Activated CD8-positive, alpha-beta memory T cell treated with anti-CD3 and anti-CD28 coated beads, Interleukin-2, amount 10 ng/mL, durations not matched to agents 7 days and 5 days (primary cell): ENCODE results near the gene THTPA. TPM values are rescaled to one million over a fixed set of nuclear protein-coding genes. Genes with fewer than 3 reads are reported as not detected.
"Not testable (repeated sequence)": the region's sequence is repeated elsewhere in the genome, so short reads cannot be mapped to it uniquely, and the experiment has no call there.

Experiments used
- ATAC-seq: fragments of 150-1000 bp; cut with Tn5 transposase; one replicate; pipeline ENCODE4 v1.10.0; 2021; ENCODE audit warnings: moderate library complexity
- CTCF ChIA-PET: fragments of 350-600 bp; sonication (Branson Sonifier 250); formaldehyde crosslinking; loops from one replicate; lab custom pipeline; 2021; ENCODE audit warnings: antibody characterized with exemption; lab: Charles Lee
- DNase-seq: peaks from one replicate; pipeline ENCODE4 v3.0.0-alpha.2; 2020
- H3K27ac Mint-ChIP-seq: one replicate; pipeline ENCODE4 v1.8.0; 2021; ENCODE audit warnings: mild to moderate bottlenecking, mixed read lengths
- H3K27me3 Mint-ChIP-seq: one replicate; pipeline ENCODE4 v1.8.0; 2021; ENCODE audit warnings: mixed read lengths
- H3K36me3 Mint-ChIP-seq: one replicate; pipeline ENCODE4 v1.8.0; 2021; ENCODE audit warnings: mild to moderate bottlenecking, mixed read lengths
- H3K4me1 Mint-ChIP-seq: one replicate; pipeline ENCODE4 v1.8.0; 2021; ENCODE audit warnings: mixed read lengths
- H3K4me3 Mint-ChIP-seq: one replicate; pipeline ENCODE4 v1.8.0; 2021; ENCODE audit warnings: mild to moderate bottlenecking, moderate library complexity, mixed read lengths
- H3K9me3 Mint-ChIP-seq: one replicate; pipeline ENCODE4 v1.8.0; 2022; ENCODE audit warnings: low read depth, mixed read lengths
- total RNA-seq, 2 experiments: library from RNA; stranded (reverse); gene quantifications; one replicate each; pipeline ENCODE4 v1.2.3, GENCODE V29; 2021

The THTPA gene
- total RNA-seq, 2 experiments from 2014 or later: 13.5 to 15.6 TPM

DNA sequence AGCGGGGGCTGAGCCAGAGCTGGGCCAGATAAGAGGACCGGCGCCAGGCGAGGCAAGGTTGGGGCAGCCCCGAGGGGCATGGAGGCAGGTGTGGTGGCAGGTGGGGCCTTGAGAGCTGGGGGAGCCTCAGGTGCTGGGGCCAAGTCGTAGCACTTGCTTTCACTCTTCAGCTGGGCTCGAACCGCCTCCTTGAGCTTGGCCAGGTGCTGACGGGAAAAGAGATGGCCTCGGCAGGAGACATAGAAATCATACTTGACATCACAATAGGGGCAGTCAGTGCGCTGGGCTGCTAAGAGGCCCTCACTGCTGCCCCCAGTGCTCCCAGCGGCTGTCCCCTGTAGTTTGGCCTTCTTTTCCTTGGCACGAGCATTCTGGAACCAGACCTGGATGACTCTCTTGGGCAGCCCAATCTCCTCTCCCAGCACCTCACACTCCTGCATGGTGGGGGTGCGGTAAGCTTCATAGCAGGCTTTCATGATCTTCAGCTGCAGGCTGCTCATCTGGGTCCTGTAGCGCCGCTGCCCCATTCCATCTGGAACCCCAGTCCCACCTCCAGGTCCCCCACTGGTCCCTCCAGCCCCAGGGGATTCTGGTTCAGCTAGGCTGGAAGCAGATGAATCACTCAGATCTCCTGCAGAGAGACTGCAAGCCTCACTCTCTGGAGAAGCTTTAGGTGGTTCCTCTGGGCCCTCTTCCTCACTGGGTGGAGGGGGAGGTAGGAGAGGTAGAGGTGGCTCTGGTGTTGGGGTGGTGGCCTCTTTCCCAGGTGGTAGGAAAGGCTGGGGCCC, 32.6 kb upstream of the THTPA start:
- no peak overlapping the region for H3K4me3 Mint-ChIP-seq
- H3K27me3 Mint-ChIP-seq: no peaks in the 10 kb centered on the region
- H3K9me3 Mint-ChIP-seq: no peaks in the 10 kb centered on the region
- H3K27ac Mint-ChIP-seq: no peak overlapping the region
- CTCF ChIA-PET: no interaction called here
- no peaks in the 10 kb centered on the region for H3K36me3 Mint-ChIP-seq
- ATAC-seq (no peak), DNase-seq (no peak)
- H3K4me1 Mint-ChIP-seq: no peaks in the 10 kb centered on the region

DNA sequence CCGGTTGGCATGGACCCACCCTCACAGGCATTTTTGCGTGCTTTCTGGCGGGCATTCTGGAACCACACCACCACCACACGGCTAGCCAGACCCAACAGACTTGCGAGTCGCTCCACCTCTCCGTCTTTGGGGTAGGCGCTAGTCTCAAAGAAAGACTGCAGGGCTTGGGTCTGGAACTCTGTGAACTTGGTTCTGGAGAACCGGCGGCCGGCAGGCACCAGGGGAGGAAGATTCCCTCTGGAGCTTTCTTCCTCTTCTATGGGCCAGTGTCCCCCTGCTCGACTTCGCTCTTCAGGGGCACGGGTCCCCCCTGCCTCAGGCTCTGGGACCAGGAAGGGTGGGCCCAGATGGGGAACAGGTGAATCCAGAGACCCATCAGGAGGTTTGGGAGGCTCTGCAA, 31.1 kb upstream of the THTPA start:
- ATAC-seq (no peak), DNase-seq (no peak)
- CTCF ChIA-PET: interaction anchor here (0.8 kb wide), 1 partner anchor 46 kb away, joined by 3 read pairs; no protein-coding TSS in a partner anchor
- Mint-ChIP-seq H3K4me3 (no peak overlapping the region), H3K9me3 (no peaks in the 10 kb centered on the region), H3K4me1 (no peaks in the 10 kb centered on the region), H3K27me3 (no peaks in the 10 kb centered on the region), H3K27ac (no peak overlapping the region), H3K36me3 (no peaks in the 10 kb centered on the region)

DNA sequence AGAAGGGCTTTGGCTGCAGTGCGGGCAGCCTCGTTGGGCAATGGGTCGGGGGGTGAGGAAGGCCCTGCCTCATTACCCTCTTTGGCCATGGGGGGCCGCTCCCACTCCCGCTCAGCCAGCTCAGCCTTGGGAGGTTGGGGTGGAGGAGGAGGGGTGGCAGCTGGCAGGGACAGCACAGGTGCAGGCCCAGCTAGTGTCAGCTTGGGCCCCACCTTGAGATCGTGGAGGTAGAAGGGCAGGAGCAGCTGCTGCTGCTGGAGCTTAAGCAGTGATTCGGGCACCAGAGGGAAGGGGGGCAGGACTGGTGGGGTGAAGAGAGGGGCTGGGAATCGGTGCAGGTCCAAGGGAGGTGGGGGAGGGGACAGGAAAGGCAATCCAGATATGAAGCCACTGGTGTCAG, 30.5 kb upstream of the THTPA start:
- Mint-ChIP-seq H3K36me3 (no peaks in the 10 kb centered on the region), H3K9me3 (no peaks in the 10 kb centered on the region), H3K4me1 (no peaks in the 10 kb centered on the region), H3K4me3 (no peak overlapping the region), H3K27me3 (no peaks in the 10 kb centered on the region), H3K27ac (no peak overlapping the region)
- CTCF ChIA-PET: interaction anchor here (0.8 kb wide), 1 partner anchor 47 kb away, joined by 3 read pairs; no protein-coding TSS in a partner anchor
- no peak for ATAC-seq
- no peak for DNase-seq

DNA sequence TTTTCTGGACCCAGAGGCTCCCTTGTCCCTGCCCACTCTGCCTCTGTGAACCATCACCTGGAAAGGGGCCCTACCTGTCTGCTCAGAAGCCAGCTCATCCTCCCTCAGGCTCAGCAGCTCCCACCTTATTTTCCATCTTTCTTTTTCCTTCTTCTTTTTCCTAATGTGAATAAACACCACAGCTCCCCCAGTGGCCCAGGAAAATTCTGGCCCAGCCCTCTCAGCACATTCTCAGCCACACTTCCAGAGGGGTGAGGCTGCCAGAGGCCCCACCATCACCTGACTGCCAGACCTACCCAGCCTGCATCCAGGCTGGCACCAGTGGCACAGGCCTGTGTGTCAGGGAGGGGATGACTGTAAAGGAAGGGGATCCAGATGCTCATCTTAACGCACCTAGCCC, 27.5 kb upstream of the THTPA start:
- CTCF ChIA-PET: interaction anchor here (1.7 to 3.1 kb wide), 2 partner anchors 11 to 50 kb away, joined by 4 to 16 read pairs; no protein-coding TSS in a partner anchor
- no peak overlapping the region for H3K27ac Mint-ChIP-seq

DNA sequence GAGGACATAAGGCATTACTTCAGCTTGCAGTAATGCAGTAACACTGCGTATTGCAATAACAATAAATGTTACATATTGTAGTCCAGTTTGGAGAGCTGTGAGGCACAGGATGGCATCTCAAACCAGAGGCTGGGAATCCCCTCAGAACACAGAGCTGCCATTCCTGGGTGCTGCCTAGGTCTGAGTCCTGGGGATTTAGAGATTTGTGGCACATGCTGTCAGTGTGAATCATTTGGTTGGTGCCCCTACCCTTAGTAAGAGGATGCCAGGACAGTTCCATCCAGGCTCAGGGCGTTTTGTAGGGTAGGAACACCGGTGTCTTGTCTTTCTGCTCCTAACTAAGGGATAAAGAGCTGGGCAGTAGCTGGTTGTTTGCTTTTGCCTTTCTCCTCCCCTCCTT, 27.1 kb upstream of the THTPA start:
- DNase-seq: no peak
- no peak for ATAC-seq
- Mint-ChIP-seq H3K4me1 (no peaks in the 10 kb centered on the region), H3K27me3 (no peaks in the 10 kb centered on the region), H3K36me3 (no peaks in the 10 kb centered on the region), H3K4me3 (no peak overlapping the region), H3K27ac (no peak overlapping the region), H3K9me3 (no peaks in the 10 kb centered on the region)
- CTCF ChIA-PET: interaction anchor here (1.7 to 3.1 kb wide), 2 partner anchors 10 to 51 kb away, joined by 4 to 16 read pairs; no protein-coding TSS in a partner anchor

More for the DNA sequence above, 27.5 kb upstream of the THTPA start:
- no peak for ATAC-seq
- Mint-ChIP-seq H3K27me3 (no peaks in the 10 kb centered on the region), H3K4me1 (no peaks in the 10 kb centered on the region), H3K9me3 (no peaks in the 10 kb centered on the region), H3K4me3 (no peak overlapping the region), H3K36me3 (no peaks in the 10 kb centered on the region)
- no peak for DNase-seq

DNA sequence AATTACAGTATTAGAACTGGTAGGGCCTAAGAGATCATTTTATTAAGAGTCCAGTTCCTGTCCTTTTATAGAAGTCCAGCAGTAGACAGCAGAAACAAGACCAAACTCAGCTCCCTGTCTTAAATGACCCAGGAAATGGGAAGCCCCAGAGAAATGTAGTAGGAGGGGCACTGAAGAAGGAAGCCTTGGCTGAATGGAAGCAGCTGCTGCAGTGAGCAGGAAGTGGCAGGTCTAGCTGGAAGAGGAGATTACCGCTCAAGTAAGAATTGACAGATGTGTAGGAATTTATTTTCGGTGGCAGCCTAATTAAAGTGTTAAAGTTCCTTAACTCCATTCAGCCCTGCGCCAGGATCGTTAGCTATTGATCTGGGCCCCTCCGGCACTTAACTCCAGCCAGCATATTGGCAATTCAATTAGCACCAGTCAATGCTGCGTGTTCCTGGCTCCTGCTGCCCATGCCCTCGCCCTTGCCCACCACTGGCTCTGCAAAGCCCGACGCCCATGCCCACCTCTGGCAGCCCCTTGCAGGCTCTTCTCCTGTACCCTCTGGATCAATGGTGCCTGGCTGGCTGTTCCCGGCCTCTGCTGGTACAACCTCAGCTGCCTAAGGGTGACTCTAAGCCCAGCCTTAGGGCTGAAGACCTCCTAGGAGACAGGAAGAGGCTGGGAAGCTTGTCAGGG, 25.6 kb upstream of the THTPA start:
- Mint-ChIP-seq H3K36me3 (no peaks in the 10 kb centered on the region), H3K9me3 (no peaks in the 10 kb centered on the region), H3K4me3 (no peak overlapping the region), H3K27me3 (no peaks in the 10 kb centered on the region), H3K27ac (no peak overlapping the region), H3K4me1 (no peaks in the 10 kb centered on the region)
- DNase-seq (no peak), ATAC-seq (no peak)
- CTCF ChIA-PET: interaction anchor here (0.7 to 3.1 kb wide), 2 partner anchors 9 to 19 kb away, joined by 3 to 16 read pairs; no protein-coding TSS in a partner anchor

DNA sequence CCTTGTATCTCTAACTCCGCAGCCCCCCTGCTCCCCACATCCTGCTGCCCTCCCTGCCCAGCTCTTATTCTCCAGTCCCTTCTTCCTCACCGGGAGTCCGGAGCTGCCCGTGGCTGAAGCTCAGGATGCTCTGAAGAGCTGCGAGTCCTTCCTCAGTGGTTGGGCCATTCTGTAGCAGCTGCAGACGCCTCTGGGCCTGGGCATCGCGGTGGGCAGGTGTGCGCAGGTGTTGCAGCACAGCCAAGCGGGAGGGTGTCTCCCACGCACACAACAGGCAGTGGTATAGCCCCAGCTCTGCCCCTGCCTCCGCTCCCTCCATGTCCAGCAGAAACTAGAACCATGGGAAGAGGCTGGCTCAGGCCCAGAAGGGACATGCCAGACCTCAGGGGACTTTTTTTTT, 24.7 kb upstream of the THTPA start:
- ATAC-seq: no peak
- CTCF ChIA-PET: interaction anchor here (3.1 kb wide), 1 partner anchor 8 kb away, joined by 16 read pairs; no protein-coding TSS in a partner anchor
- DNase-seq: no peak
- H3K27ac Mint-ChIP-seq: no peak overlapping the region
- no peaks in the 10 kb centered on the region for H3K36me3 Mint-ChIP-seq
- no peak overlapping the region for H3K4me3 Mint-ChIP-seq
- no peaks in the 10 kb centered on the region for H3K9me3 Mint-ChIP-seq
- H3K4me1 Mint-ChIP-seq: no peaks in the 10 kb centered on the region
- no peaks in the 10 kb centered on the region for H3K27me3 Mint-ChIP-seq

DNA sequence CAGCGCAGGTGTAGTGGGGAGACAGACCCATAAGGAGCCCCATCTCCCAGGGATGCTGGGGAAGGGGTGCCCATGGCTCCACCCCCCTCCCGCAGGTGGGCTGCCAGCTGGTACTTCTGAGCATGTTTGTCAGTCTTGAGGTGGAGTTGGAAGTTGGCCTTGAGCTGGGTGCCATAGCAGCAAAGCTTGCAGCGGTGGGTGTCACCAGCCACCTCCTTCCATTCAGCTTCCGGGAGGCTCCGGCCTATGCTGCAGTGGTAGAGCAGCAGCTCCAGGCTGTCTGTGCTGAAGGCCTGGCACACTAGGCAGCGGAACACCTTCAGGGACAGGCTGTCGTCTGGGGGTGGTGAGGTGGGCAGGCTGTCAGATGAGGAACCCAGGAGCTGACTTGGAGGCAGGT, 23.4 kb upstream of the THTPA start:
- no peaks in the 10 kb centered on the region for H3K27me3 Mint-ChIP-seq
- no peak overlapping the region for H3K27ac Mint-ChIP-seq
- H3K4me3 Mint-ChIP-seq: no peak overlapping the region
- H3K4me1 Mint-ChIP-seq: no peaks in the 10 kb centered on the region
- CTCF ChIA-PET: interaction anchor here (1.4 kb wide), 1 partner anchor 27 kb away, joined by 5 read pairs; no protein-coding TSS in a partner anchor
- DNase-seq (no peak), ATAC-seq (no peak)
- H3K9me3 Mint-ChIP-seq: no peaks in the 10 kb centered on the region
- H3K36me3 Mint-ChIP-seq: no peaks in the 10 kb centered on the region

DNA sequence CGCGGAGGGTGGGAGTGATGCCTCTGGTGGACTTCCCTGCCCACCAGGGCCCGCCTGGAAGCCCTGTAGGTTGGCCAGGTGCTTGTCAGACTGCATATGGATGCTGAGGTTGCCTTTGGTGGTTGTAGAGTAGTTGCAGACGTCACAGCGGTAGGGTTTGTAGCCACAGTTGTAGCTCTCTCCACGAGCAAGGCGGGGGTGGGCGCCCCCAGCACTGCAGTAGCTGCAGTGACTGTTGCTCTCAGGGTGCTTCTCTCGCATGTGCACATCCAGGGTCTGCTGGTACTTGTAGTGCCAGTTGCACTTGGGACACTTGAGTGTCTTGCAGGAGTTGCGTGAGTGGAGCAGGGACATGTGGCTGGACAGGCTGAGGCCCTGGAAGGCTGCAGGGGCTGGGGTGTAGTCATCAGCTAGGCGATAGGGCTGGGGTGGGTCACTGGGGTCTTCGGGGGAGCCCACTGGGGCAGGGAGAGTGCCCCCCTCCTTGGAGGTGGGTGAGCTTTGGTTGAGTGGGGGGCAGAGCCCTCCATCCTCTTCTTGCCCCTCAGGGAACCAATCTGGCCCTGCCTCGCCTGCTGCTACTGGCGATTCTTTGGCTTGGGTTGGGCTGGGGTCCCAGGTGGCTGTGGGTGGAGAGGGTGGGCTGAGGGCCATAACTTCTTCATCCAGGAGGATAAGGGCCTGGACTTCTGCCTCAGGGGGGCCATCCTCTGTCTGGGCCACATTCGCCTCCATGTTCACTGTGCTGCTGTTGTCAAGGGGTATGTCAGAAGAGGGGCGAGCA, 22.2 kb upstream of the THTPA start:
- H3K4me3 Mint-ChIP-seq: no peak overlapping the region
- CTCF ChIA-PET: interaction anchor here (1.4 kb wide), 1 partner anchor 26 kb away, joined by 5 read pairs; no protein-coding TSS in a partner anchor
- H3K27me3 Mint-ChIP-seq: no peaks in the 10 kb centered on the region
- no peak for DNase-seq
- ATAC-seq: no peak
- H3K36me3 Mint-ChIP-seq: no peaks in the 10 kb centered on the region
- no peak overlapping the region for H3K27ac Mint-ChIP-seq
- H3K4me1 Mint-ChIP-seq: no peaks in the 10 kb centered on the region
- H3K9me3 Mint-ChIP-seq: no peaks in the 10 kb centered on the region

DNA sequence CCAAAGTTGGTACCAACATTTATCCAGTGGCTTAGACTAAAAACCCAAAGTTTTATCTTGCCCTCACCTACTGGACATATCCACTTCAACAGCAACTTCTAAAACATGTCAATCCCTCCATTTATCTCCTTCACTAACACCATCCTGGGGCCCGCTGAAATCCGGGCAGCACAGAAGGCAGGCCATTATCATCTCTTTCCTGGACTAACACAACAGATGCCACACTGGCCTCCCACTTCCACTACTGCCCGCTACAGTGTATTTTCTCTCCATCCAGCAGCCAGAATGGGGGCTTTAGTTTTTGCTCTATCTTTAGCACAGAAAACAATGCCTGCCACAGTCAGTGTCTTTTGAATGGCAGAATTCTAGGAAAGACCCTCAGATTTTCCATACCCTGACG, 20.1 kb upstream of the THTPA start:
- no peak overlapping the region for H3K27ac Mint-ChIP-seq
- ATAC-seq (no peak), DNase-seq (no peak)
- peaks cover 2% of the 10 kb centered on the region for H3K27me3 Mint-ChIP-seq
- CTCF ChIA-PET: interaction anchor here (1.3 kb wide), 1 partner anchor 27 kb away, joined by 3 read pairs; no protein-coding TSS in a partner anchor
- peaks cover 2% of the 10 kb centered on the region for H3K4me1 Mint-ChIP-seq
- no peak overlapping the region for H3K4me3 Mint-ChIP-seq
- no peaks in the 10 kb centered on the region for H3K9me3 Mint-ChIP-seq
- no peaks in the 10 kb centered on the region for H3K36me3 Mint-ChIP-seq

DNA sequence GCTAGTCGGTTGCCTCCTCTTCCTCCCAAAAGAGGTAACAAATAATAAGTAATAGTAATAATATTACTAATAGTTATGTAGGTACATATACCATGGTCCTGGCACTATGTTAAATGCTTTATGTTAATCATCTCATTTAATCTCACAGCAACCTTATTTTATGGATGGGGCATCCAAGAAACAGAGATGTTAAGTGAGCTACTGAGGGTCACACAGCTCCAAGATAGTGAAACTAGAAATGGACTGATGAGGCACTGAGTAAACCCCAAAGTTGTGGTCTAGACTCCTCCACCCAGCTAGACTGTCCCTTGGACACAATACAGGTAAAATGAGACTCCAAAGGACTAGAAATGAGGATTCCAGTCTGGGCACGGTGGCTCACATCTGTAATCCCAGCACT, 19.6 kb upstream of the THTPA start:
- Mint-ChIP-seq H3K27ac (no peak overlapping the region), H3K27me3 (peaks cover 2% of the 10 kb centered on the region), H3K9me3 (no peaks in the 10 kb centered on the region), H3K4me3 (no peak overlapping the region), H3K4me1 (peaks cover 2% of the 10 kb centered on the region), H3K36me3 (no peaks in the 10 kb centered on the region)
- CTCF ChIA-PET: interaction anchor here (0.8 to 7.3 kb wide), 3 partner anchors 27 to 207 kb away, joined by 3 to 52 read pairs (median 3); no protein-coding TSS in a partner anchor
- ATAC-seq: no peak
- no peak for DNase-seq

DNA sequence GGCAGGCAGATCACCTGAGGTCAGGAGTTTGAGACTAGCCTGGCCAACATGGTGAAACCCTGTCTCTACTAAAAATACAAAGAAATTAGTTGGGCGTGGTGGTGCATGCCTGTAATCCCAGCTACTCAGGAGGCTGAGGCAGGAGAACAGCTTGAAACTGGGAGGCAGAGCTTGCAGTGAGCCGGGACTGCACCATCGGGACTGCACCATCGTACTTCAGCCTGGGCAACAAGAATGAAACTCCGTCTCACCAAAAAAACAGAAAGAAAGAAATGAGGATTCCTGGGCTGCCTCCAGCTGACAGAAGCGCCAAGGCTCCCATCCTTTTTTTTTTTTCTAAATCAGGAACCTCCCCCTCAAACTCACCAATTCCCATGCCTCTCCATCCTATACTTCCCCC, 19.2 kb upstream of the THTPA start:
- not testable (repeated sequence) for ATAC-seq, H3K4me1 Mint-ChIP-seq, DNase-seq, H3K27ac Mint-ChIP-seq, H3K27me3 Mint-ChIP-seq, H3K9me3 Mint-ChIP-seq, H3K36me3 Mint-ChIP-seq, H3K4me3 Mint-ChIP-seq
- CTCF ChIA-PET: interaction anchor here (0.8 to 7.3 kb wide), 3 partner anchors 26 to 207 kb away, joined by 3 to 52 read pairs (median 3); no protein-coding TSS in a partner anchor
